C4-2B (cell line): Measurements from ENCODE around the gene APC2.

Experiments
- H3K27ac ChIP-seq: fragments of 450-650 bp; 2 replicates; pipeline ENCODE4 v1.5.1; 2017
- ZFX ChIP-seq: fragments of 450-650 bp; IDR thresholded peaks from 2 replicates; pipeline ENCODE4 v1.6.1; 2017
- TF ChIP-seq, protein P1 (sequence below): fragments of 450-650 bp; conservative IDR thresholded peaks from 2 replicates; pipeline ENCODE4 v1.5.1; 2017; ENCODE audit warnings: mild to moderate bottlenecking

The APC2 gene

DNA sequence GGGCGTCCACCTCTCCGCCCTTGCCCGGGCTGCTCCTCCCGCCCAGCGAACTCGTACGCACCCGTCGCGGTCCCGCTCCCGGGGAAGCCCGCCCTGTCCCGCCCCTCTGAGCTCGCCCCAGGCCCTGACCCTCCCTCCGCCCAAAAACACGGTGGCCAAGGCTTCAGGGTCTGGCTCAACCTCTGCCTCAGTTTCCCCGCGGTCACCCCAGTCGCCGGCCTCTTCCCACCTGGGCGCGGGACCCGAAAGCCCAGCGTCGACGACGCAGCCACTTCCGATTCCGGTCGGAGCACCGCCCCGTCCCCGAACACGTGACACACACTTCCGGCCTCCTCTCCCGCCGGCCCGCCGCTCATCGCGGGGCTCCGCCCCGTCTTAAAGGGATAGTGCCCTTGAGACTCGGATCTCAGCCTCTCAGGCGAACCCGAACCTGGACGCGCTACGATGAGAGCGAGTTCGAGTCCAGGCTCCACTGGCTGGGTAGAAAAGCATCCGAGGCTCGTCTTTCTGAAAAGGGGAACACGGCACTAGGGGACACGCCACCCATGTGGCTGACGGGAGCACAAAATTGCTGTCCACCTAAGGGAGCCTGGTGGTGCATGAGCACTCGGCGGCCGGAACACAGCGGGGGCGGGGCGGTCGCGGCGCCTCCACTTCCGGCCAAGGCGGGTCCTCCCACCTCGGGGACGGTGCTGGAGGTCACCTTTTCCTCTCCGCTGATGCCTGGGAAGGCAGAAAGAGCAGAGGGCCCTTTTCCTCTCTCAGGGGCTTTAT, 29.2 kb downstream of the APC2 start, which contains the start of gene C19orf25:
Gene C19orf25, minus strand, starts transcription at position 282 of the 774 bp plus-strand sequence. CDS start 312 bp downstream, outside the sequence.
- TF ChIP-seq ZFX: no peak
- TF ChIP-seq, protein P1, sequence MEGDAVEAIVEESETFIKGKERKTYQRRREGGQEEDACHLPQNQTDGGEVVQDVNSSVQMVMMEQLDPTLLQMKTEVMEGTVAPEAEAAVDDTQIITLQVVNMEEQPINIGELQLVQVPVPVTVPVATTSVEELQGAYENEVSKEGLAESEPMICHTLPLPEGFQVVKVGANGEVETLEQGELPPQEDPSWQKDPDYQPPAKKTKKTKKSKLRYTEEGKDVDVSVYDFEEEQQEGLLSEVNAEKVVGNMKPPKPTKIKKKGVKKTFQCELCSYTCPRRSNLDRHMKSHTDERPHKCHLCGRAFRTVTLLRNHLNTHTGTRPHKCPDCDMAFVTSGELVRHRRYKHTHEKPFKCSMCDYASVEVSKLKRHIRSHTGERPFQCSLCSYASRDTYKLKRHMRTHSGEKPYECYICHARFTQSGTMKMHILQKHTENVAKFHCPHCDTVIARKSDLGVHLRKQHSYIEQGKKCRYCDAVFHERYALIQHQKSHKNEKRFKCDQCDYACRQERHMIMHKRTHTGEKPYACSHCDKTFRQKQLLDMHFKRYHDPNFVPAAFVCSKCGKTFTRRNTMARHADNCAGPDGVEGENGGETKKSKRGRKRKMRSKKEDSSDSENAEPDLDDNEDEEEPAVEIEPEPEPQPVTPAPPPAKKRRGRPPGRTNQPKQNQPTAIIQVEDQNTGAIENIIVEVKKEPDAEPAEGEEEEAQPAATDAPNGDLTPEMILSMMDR: no peak
- peak within 1 kb of the TSS; percentile 79 for H3K27ac ChIP-seq

DNA sequence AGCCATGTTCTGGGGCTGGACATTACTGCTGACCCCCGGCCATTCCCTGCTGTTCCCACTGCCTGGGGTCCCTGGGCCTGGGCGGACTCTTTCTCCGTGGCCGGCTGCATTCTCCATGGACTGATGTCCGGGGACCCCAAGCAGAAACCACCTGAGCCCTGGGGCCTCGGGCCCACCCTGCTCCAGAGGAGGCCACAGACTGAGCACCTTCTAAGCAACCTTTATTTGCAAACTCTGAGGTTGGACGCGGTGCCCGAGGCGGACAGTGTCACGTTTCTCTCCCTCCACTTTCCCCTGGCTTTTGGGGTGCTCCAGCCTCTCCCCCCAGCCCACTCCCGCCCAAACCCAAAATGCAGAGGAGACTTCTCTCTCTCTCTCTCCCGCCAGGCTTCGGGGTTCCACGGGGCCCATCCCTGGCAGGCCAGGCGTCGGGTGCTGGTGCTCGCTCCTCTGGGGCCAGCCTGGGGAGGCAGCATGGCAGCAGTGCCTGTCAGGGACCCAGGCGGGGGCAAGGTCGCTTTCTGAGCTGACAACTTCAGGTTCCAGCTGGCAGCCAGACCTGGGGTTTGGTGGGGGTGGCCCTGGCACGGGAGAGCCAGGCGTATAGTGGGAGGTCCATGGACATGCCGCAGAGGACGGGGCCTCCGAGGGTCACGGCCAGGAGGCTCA, 31.4 kb downstream of the APC2 start:
- no peak overlapping the region for H3K27ac ChIP-seq
- TF ChIP-seq ZFX: no peak
- TF ChIP-seq, protein P1: no peak

DNA sequence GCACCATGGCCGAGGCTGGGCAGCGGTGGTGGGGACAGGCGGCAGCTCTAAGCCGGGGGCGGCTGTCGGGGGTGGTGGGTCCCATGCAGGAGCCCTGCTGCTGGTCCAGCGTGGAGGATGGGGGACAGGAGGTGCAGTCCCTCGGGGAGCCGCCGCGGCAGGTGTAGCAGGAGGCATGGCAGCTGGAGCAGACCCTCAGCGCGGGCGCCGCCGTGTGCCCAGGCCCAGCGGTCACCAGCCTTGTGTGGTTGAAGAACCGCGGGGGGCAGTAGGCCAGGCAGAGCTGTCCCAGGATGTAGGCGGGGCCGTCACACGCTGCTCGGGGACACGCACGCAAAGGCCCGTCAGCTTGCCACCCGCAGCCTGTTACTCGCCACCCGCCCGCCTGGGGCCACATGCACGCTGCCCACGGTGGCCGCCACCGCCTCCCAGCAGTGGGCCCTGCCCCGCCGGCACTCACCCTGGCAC, 32.0 kb downstream of the APC2 start:
- no peak overlapping the region for H3K27ac ChIP-seq
- no peak for TF ChIP-seq ZFX
- TF ChIP-seq, protein P1: no peak

DNA sequence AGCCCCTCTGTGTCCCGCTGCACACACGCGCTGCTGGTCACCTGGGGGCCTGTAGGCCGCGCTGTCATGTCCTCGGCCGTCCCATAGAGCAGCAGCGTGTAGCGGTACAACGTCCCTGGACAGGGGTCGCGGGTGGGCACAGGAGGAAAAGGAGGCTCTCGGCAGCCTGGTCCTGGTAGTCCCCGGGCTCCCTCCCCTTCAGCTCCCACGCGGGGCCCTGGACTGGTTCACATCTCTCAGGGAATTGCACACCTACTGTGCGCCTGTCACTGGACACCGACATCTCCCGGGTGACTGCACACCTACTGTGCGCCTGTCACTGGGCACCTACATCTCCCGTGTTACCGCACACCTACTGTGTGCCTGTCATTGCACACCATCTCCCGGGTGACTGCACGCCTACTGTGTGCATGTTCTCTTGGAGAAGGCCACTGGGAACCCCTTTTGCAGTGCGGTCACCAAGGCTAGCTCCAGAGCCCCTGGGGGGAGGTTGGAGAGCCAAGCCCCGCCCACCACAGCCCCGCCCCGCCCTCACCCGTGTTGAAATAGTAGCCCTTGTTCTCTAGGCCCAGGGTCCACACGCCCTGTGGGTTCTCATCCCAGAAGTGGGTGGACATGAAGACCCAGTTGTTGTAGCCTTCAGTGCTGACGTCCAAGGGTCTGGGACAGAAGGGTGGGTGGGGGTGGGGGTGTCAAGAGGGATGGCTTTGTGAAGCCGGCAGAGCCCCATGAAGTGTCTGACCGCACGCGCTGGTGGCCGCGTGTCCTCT, 32.6 kb downstream of the APC2 start:
- H3K27ac ChIP-seq: no peak overlapping the region
- TF ChIP-seq ZFX: no peak
- TF ChIP-seq, protein P1: no peak

DNA sequence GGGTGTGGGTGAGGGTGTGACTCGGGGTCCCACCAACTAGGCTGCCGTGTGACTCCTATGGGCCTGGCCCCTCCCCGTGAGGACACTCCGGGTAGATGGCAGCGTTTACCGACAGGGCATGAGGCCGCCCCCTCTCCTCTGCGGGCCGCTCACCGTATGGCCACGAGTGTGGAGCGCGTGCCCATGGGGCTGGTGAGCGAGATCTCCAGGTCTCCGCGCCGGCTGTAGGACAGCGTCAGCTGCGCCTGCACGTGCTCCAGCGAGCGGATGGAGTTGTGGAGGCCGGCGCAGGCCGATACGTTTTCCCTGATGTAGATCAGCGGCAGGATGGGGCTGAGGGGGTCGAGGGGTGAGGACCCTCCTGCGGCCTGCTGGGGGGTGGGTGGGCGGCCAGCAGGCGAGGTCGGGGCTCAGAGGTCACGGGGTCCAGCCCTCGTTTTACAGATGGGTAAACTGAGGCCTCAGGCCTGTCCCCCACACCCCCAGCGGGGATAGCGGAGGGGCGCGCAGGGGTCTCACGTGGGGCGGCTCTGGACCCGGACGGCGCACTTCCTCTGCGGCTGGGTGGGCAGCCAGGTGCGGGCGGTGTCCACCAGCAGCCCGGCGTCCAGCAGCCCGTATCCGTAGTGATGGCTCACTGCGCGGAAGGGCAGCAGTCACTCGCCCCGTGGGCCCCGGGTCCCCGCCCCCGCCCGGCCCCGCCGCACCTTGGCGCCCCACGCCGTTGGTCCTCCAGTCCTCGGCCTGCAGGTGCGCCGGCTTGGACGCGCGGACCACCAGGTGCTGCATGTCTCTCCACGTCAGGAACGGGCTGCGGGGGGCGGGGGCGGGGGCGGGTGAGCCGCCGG, 33.4 kb downstream of the APC2 start:
- no peak overlapping the region for H3K27ac ChIP-seq
- TF ChIP-seq ZFX: no peak
- TF ChIP-seq, protein P1: no peak

DNA sequence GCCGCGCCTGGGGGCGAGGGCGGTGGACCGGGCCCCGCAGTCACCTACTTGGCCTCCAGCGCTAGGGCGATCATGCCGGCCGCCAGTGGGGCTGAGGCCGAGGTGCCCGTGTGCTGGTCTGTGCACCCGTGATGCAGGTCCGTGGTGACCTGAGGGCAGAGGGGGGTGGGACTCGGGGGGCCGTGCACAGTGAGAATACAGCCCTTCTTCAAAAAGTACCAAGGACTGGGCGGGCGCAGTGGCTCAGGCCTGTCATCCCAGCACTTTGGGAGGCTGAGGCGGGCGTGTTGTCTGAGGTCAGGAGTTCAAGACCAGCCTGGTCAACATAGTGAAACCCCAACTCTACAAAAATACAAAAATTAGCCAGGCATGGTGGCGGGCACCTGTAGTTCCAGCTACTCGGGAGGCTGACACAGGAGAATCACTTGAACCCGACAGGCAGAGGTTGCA, 34.1 kb downstream of the APC2 start:
- TF ChIP-seq, protein P1: no peak
- H3K27ac ChIP-seq: no peak overlapping the region
